WTC11 (cell line): ENCODE data around the gene SMIM17. TPM values are rescaled to one million over a fixed set of nuclear protein-coding genes. Genes with fewer than 3 reads are reported as not detected.

ENCODE experiments used
- ATAC-seq: fragments of 200-7000 bp; cut with Tn5 transposase; 2 replicates; pipeline ENCODE4 v1.10.0; 2021; ENCODE audit warnings: mild to moderate bottlenecking, moderate library complexity
- CTCF ChIA-PET: fragments of 300-600 bp; sonication (Branson Sonifier 250); formaldehyde crosslinking; loops from one replicate; lab custom pipeline; 2021; ENCODE audit warnings: antibody characterized with exemption; lab: Charles Lee
- POLR2A ChIA-PET: fragments of 350-600 bp; sonication (Branson Sonifier 250); formaldehyde crosslinking; loops from one replicate; lab custom pipeline; 2021; ENCODE audit warnings: antibody characterized with exemption; lab: Charles Lee
- DNase-seq: peaks from one replicate; pipeline ENCODE4 v3.0.0; 2021; ENCODE audit warnings: low spot score
- H3K27ac Mint-ChIP-seq: 2 replicates; pipeline ENCODE4 v1.8.0; 2021; ENCODE audit warnings: mixed read lengths
- H3K27me3 Mint-ChIP-seq: 2 replicates; pipeline ENCODE4 v1.8.0; 2021; ENCODE audit warnings: low read depth, mild to moderate bottlenecking, moderate library complexity, mixed read lengths
- H3K36me3 Mint-ChIP-seq: 2 replicates; pipeline ENCODE4 v1.8.0; 2021; ENCODE audit warnings: mixed read lengths
- H3K4me1 Mint-ChIP-seq: 2 replicates; pipeline ENCODE4 v1.8.0; 2022; ENCODE audit warnings: mixed read lengths
- H3K4me3 Mint-ChIP-seq: 2 replicates; pipeline ENCODE4 v1.8.0; 2021; ENCODE audit warnings: mild to moderate bottlenecking, moderate library complexity, mixed read lengths
- H3K9me3 Mint-ChIP-seq: 2 replicates; pipeline ENCODE4 v1.8.0; 2021; ENCODE audit warnings: mixed read lengths
- FOXJ3 ChIP-seq: sonication (generic); formaldehyde crosslinking; IDR thresholded peaks from 2 replicates; pipeline ENCODE4 v1.9.0; 2021; ENCODE audit warnings: missing genetic modification reagents, mild to moderate bottlenecking, borderline replicate concordance
- FOXP4 ChIP-seq: sonication (generic); formaldehyde crosslinking; IDR thresholded peaks from 2 replicates; pipeline ENCODE4 v1.8.0; 2022; ENCODE audit warnings: mild to moderate bottlenecking, missing genetic modification reagents
- USF2 ChIP-seq: sonication (generic); formaldehyde crosslinking; IDR thresholded peaks from 2 replicates; pipeline ENCODE4 v1.8.1; 2023; ENCODE audit warnings: mild to moderate bottlenecking, missing genetic modification reagents, moderate library complexity
- ZMAT4 ChIP-seq: fragments of 250-450 bp; sonication (Bioruptor Pico); IDR thresholded peaks from 2 replicates; pipeline ENCODE4 v1.9.0; 2021; ENCODE audit warnings: mild to moderate bottlenecking
- ZNF396 ChIP-seq: fragments of 250-450 bp; sonication (Bioruptor Pico); IDR thresholded peaks from 2 replicates; pipeline ENCODE4 v1.8.0; 2021; ENCODE audit warnings: mild to moderate bottlenecking, moderate library complexity, borderline replicate concordance
- total RNA-seq: library from RNA; stranded (reverse); gene quantifications from 3 replicates; pipeline ENCODE4 v1.2.3, GENCODE V29; 2021

SMIM17 gene
- total RNA-seq, 1 experiment from 2014 or later: 0.15 TPM

GRCh38 chr19:56705939-56706338 is 63.0 kb downstream of the SMIM17 start:
- Mint-ChIP-seq H3K4me3 (no peak overlapping the region), H3K27ac (no peak overlapping the region), H3K9me3 (peaks cover 78% of the 10 kb centered on the region), H3K4me1 (no peaks in the 10 kb centered on the region), H3K27me3 (peaks cover 20% of the 10 kb centered on the region), H3K36me3 (peaks cover 73% of the 10 kb centered on the region)
- ATAC-seq: no peak
- no peak for TF ChIP-seq FOXJ3 (CRISPR knock-in tag)
- no peak for TF ChIP-seq FOXP4 (CRISPR knock-in tag)
- no peak for TF ChIP-seq ZNF396 (CRISPR knock-in tag)
- no peak for TF ChIP-seq USF2
- no peak for TF ChIP-seq ZMAT4 (CRISPR knock-in tag)
- CTCF ChIA-PET: no interaction called here
- no peak for DNase-seq
- POLR2A ChIA-PET: no interaction called here

Other genes starting within 250 kb of the SMIM17 start
- gene ZNF582, start 249.6 kb upstream of the SMIM17 start, total RNA-seq: 3.5 to 5.7 TPM (median 5.2 TPM) in 3 replicates
- gene ZNF583, start 238.8 kb upstream of the SMIM17 start, total RNA-seq: 1.1 to 2.3 TPM (median 1.6 TPM) in 3 replicates
- 9.7 to 14.4 TPM (median 10.8 TPM) in 3 replicates for gene ZNF667, start 165.8 kb upstream of the SMIM17 start, total RNA-seq
- gene ZNF471, start 135.3 kb upstream of the SMIM17 start, total RNA-seq: 0.98 to 1.5 TPM (median 1.5 TPM) in 3 replicates
- 2.8 to 4.6 TPM (median 3.7 TPM) in 3 replicates for gene ZFP28, start 104.2 kb upstream of the SMIM17 start, total RNA-seq
- gene ZNF470, start 75.7 kb upstream of the SMIM17 start, total RNA-seq: 6.0 to 6.5 TPM (median 6.2 TPM) in 3 replicates
- 6.7 to 8.0 TPM (median 7.0 TPM) in 3 replicates for gene ZNF71, start 47.9 kb upstream of the SMIM17 start, total RNA-seq
- gene ZNF835, start 28.6 kb downstream of the SMIM17 start, total RNA-seq: 0.16 to 0.17 TPM in 2 of 3 replicates, not detected in the other
- 0.27 to 0.83 TPM (median 0.32 TPM) in 3 replicates for gene PEG3, start 197.6 kb downstream of the SMIM17 start, total RNA-seq
- not detected in 3 replicates for gene ZIM2, start 197.6 kb downstream of the SMIM17 start, total RNA-seq